Measurements from ENCODE around the gene ZNF280A.

DNA sequence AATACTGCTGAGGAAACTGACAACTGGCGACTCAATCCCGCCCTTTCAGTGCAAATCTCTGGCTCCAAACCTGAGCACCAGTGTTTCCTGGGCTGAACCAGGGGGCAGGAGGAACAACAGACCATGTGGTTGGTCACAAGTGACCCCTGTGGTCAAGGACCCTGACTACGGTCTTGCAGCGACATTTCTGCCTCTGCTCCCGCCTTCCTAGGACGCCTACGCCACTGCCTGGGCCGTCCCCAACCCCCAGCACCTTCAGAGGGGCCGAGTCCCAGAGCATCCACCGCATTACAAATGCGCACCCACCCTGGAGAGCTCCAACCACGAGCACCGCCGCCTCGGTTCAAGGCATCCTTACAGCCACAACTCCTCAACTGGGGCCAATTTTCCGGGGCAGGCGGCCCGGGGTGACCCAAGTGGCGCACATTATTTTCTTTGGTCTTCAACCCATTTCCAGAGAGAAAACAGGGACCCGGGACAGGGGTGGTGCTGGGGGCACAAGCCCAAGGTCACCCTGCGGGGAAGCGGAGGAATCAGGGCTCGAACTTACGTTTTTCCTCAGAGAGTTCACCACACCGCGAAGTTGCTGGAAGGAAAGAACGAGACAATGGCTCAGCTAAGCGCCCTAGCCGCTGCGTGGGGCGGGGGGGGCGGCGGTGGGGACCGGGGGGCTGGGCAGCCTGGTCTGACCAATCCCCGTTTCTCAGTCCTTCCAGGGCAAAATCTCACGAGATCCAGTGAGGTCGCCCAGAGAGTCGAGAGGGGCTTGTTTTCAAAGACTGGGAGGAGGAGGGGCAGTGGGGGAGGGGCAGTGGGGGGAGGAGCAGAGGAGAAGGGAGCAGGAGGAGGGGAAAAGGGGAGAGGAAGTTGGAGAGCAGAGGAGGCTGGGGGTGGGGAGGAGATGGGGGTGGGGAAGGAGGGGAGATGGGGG, 37.2 kb upstream of the ZNF280A start:
- TF ChIP-seq, protein P1, sequence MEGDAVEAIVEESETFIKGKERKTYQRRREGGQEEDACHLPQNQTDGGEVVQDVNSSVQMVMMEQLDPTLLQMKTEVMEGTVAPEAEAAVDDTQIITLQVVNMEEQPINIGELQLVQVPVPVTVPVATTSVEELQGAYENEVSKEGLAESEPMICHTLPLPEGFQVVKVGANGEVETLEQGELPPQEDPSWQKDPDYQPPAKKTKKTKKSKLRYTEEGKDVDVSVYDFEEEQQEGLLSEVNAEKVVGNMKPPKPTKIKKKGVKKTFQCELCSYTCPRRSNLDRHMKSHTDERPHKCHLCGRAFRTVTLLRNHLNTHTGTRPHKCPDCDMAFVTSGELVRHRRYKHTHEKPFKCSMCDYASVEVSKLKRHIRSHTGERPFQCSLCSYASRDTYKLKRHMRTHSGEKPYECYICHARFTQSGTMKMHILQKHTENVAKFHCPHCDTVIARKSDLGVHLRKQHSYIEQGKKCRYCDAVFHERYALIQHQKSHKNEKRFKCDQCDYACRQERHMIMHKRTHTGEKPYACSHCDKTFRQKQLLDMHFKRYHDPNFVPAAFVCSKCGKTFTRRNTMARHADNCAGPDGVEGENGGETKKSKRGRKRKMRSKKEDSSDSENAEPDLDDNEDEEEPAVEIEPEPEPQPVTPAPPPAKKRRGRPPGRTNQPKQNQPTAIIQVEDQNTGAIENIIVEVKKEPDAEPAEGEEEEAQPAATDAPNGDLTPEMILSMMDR (IDR thresholded peaks at IDR 0.05; ENCODE audit: low read length): no peak
- no peak for TF ChIP-seq EZH2 (optimal IDR thresholded peaks at IDR 0.05; ENCODE audit: low read depth, low read length)
- TF ChIP-seq EZH2phosphoT487 (IDR thresholded peaks at IDR 0.05; ENCODE audit: low read length): no peak
